ENCODE measurements around the gene PSMD3. TPM values are rescaled to one million over a fixed set of nuclear protein-coding genes. Genes with fewer than 3 reads are reported as not detected.
A peak's percentile ranks its signal among the peaks of the same experiment; 100 is the strongest.
"Not testable (repeated sequence)": the region's sequence is repeated elsewhere in the genome, so short reads cannot be mapped to it uniquely, and the experiment has no call there.

The PSMD3 gene
- total and polyA plus RNA-seq, 4 donors = 56.2 to 105 (median 84.8) TPM

DNA sequence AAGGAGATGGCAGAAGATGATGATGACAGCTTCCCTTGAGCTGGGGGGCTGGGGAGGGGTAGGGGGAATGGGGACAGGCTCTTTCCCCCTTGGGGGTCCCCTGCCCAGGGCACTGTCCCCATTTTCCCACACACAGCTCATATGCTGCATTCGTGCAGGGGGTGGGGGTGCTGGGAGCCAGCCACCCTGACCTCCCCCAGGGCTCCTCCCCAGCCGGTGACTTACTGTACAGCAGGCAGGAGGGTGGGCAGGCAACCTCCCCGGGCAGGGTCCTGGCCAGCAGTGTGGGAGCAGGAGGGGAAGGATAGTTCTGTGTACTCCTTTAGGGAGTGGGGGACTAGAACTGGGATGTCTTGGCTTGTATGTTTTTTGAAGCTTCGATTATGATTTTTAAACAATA, 16.9 kb downstream of the PSMD3 start:
- no peak overlapping the region for H3K27ac ChIP-seq (ENCODE audit: low read depth in 1 of 2, low read length in 1 of 2)

GRCh38 chr17:39999067-39999466, 18.5 kb downstream of the PSMD3 start:
- H3K27me3 ChIP-seq (ENCODE audit: control insufficient read depth in 3 of 3, insufficient read depth in 3 of 3, low read length in 2 of 3) = no peaks in the 10 kb centered on the region
- H3K9ac ChIP-seq (ENCODE audit: insufficient read depth in 1 of 2, low read length in 2 of 2) = no peak overlapping the region
- H3K9me3 ChIP-seq (ENCODE audit: control insufficient read depth in 4 of 4, insufficient read depth in 3 of 4, low read length in 3 of 4) = no peaks in the 10 kb centered on the region
- H3K27ac ChIP-seq (ENCODE audit: low read depth in 1 of 2, low read length in 1 of 2) = peak overlapping the region in 1 of 2 donors; percentile 60
- ATAC-seq (ENCODE audit: insufficient read depth, low FRiP score) = no peak
- H3K4me1 ChIP-seq (ENCODE audit: control insufficient read depth in 5 of 5, insufficient read depth in 5 of 5, low read length in 5 of 5) = peaks cover 0 to 1% (median 0%) of the 10 kb centered on the region in 5 donors
- no peak for DNase-seq
- peaks cover 19 to 33% (median 25%) of the 10 kb centered on the region in 4 donors for H3K36me3 ChIP-seq (ENCODE audit: control insufficient read depth in 4 of 4, insufficient read depth in 4 of 4, low read length in 4 of 4)
- TF ChIP-seq, protein P1, sequence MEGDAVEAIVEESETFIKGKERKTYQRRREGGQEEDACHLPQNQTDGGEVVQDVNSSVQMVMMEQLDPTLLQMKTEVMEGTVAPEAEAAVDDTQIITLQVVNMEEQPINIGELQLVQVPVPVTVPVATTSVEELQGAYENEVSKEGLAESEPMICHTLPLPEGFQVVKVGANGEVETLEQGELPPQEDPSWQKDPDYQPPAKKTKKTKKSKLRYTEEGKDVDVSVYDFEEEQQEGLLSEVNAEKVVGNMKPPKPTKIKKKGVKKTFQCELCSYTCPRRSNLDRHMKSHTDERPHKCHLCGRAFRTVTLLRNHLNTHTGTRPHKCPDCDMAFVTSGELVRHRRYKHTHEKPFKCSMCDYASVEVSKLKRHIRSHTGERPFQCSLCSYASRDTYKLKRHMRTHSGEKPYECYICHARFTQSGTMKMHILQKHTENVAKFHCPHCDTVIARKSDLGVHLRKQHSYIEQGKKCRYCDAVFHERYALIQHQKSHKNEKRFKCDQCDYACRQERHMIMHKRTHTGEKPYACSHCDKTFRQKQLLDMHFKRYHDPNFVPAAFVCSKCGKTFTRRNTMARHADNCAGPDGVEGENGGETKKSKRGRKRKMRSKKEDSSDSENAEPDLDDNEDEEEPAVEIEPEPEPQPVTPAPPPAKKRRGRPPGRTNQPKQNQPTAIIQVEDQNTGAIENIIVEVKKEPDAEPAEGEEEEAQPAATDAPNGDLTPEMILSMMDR (IDR thresholded peaks at IDR 0.05; ENCODE audit: control extremely low read depth, extremely low read depth) = no peak
- 70 to 87% methylated on average over 4 of the region's 4 CpGs for WGBS, 2 donors
- no peak overlapping the region for H3K4me3 ChIP-seq

More for the DNA sequence above, 16.9 kb downstream of the PSMD3 start:
- no peak overlapping the region for H3K4me3 ChIP-seq
- no peak overlapping the region for H3K9ac ChIP-seq (ENCODE audit: insufficient read depth in 1 of 2, low read length in 2 of 2)
- peaks cover 31 to 48% (median 37%) of the 10 kb centered on the region in 4 donors for H3K36me3 ChIP-seq (ENCODE audit: control insufficient read depth in 4 of 4, insufficient read depth in 4 of 4, low read length in 4 of 4)
- DNase-seq (no peak), ATAC-seq (ENCODE audit: insufficient read depth, low FRiP score) (no peak)
- TF ChIP-seq, protein P1 (IDR thresholded peaks at IDR 0.05; ENCODE audit: control extremely low read depth, extremely low read depth) = no peak
- no peaks in the 10 kb centered on the region for H3K27me3 ChIP-seq (ENCODE audit: control insufficient read depth in 3 of 3, insufficient read depth in 3 of 3, low read length in 2 of 3)
- H3K4me1 ChIP-seq (ENCODE audit: control insufficient read depth in 5 of 5, insufficient read depth in 5 of 5, low read length in 5 of 5) = peaks cover 0 to 1% (median 0%) of the 10 kb centered on the region in 5 donors
- no peaks in the 10 kb centered on the region for H3K9me3 ChIP-seq (ENCODE audit: control insufficient read depth in 4 of 4, insufficient read depth in 3 of 4, low read length in 3 of 4)
- 82 to 96% methylated on average over 4 of the region's 4 CpGs for WGBS, 2 donors

- TF ChIP-seq, protein P1 (IDR thresholded peaks at IDR 0.05; ENCODE audit: control extremely low read depth, extremely low read depth) = no peak
- H3K4me3 ChIP-seq = no peak overlapping the region
- H3K9ac ChIP-seq (ENCODE audit: insufficient read depth in 1 of 2, low read length in 2 of 2) = no peak overlapping the region
- no peaks in the 10 kb centered on the region for H3K27me3 ChIP-seq (ENCODE audit: control insufficient read depth in 3 of 3, insufficient read depth in 3 of 3, low read length in 2 of 3)
- no peaks in the 10 kb centered on the region for H3K9me3 ChIP-seq (ENCODE audit: control insufficient read depth in 4 of 4, insufficient read depth in 3 of 4, low read length in 3 of 4)
- whole genome bisulfite sequencing, 2 donors = 91 to 95% methylated on average over 7 of the region's 7 CpGs
- H3K4me1 ChIP-seq (ENCODE audit: control insufficient read depth in 5 of 5, insufficient read depth in 5 of 5, low read length in 5 of 5) = peaks cover 0 to 1% (median 0%) of the 10 kb centered on the region in 5 donors
- peaks cover 14 to 22% (median 18%) of the 10 kb centered on the region in 4 donors for H3K36me3 ChIP-seq (ENCODE audit: control insufficient read depth in 4 of 4, insufficient read depth in 4 of 4, low read length in 4 of 4)
- H3K27ac ChIP-seq (ENCODE audit: low read depth in 1 of 2, low read length in 1 of 2) = no peak overlapping the region
- ATAC-seq (ENCODE audit: insufficient read depth, low FRiP score) = no peak
- no peak for DNase-seq
These were observed 19.6 kb downstream of the PSMD3 start for GRCh38 chr17:40000161-40000560.

DNA sequence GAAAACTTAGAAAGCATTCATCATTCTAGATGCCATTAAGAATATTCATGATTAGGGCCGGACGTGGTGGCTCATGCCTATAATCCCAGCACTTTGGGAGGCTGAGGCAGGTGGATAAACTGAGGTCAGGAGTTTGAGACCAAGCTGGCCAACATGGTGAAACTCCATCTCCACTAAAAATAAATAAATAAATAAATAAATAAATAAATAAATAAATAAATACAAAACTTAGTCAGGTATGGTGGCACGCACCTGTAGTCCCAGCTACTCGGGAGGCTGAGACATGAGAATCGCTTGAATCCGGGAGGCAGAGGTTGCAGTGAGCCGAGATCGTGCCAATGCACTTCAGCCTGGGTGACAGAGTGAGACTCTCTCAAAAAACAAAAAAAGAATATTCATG, 20.7 kb downstream of the PSMD3 start:
- not testable (repeated sequence) for DNase-seq; H3K9me3 ChIP-seq (ENCODE audit: control insufficient read depth in 4 of 4, insufficient read depth in 3 of 4, low read length in 3 of 4); H3K27ac ChIP-seq (ENCODE audit: low read depth in 1 of 2, low read length in 1 of 2); ATAC-seq (ENCODE audit: insufficient read depth, low FRiP score); H3K27me3 ChIP-seq (ENCODE audit: control insufficient read depth in 3 of 3, insufficient read depth in 3 of 3, low read length in 2 of 3); H3K4me3 ChIP-seq; H3K9ac ChIP-seq (ENCODE audit: insufficient read depth in 1 of 2, low read length in 2 of 2); H3K4me1 ChIP-seq (ENCODE audit: control insufficient read depth in 5 of 5, insufficient read depth in 5 of 5, low read length in 5 of 5)
- WGBS, 2 donors = 90 to 97% methylated on average over 8 of the region's 8 CpGs
- peaks cover 6 to 13% (median 9%) of the 10 kb centered on the region in 4 donors for H3K36me3 ChIP-seq (ENCODE audit: control insufficient read depth in 4 of 4, insufficient read depth in 4 of 4, low read length in 4 of 4)
